Ishikawa (cell line): ENCODE measurements around the gene DYNLRB2.

ENCODE experiments used
- CEBPB ChIP-seq: IDR thresholded peaks from 2 replicates; pipeline ENCODE4 v1.6.1; 2012
- CREB1 ChIP-seq: IDR thresholded peaks from 2 replicates; pipeline ENCODE4 v1.6.1; 2012; ENCODE audit warnings: low read depth
- EGR1 ChIP-seq: IDR thresholded peaks from 2 replicates; pipeline ENCODE4 v1.6.1; 2012
- EP300 ChIP-seq: IDR thresholded peaks from 2 replicates; pipeline ENCODE4 v1.6.1; 2012; ENCODE audit warnings: borderline replicate concordance
- FOXM1 ChIP-seq: IDR thresholded peaks from 2 replicates; pipeline ENCODE4 v1.6.1; 2012; ENCODE audit warnings: low read depth, borderline replicate concordance
- MAX ChIP-seq: IDR thresholded peaks from 2 replicates; pipeline ENCODE4 v1.6.1; 2012
- NFIC ChIP-seq: IDR thresholded peaks from 2 replicates; pipeline ENCODE4 v1.6.1; 2012
- RAD21 ChIP-seq: IDR thresholded peaks from 2 replicates; pipeline ENCODE4 v1.6.1; 2012; ENCODE audit warnings: low read depth
- REST ChIP-seq: IDR thresholded peaks from 2 replicates; pipeline ENCODE4 v1.6.1; 2012; ENCODE audit warnings: low read depth, mild to moderate bottlenecking
- TAF1 ChIP-seq: IDR thresholded peaks from 2 replicates; pipeline ENCODE4 v1.6.1; 2012; ENCODE audit warnings: low read depth, mild to moderate bottlenecking
- TCF12 ChIP-seq: IDR thresholded peaks from 2 replicates; pipeline ENCODE4 v1.6.1; 2012; ENCODE audit warnings: low read depth
- TEAD4 ChIP-seq: IDR thresholded peaks from 2 replicates; pipeline ENCODE4 v1.6.1; 2012
- USF1 ChIP-seq: IDR thresholded peaks from 2 replicates; pipeline ENCODE4 v1.6.1; 2012
- YY1 ChIP-seq: IDR thresholded peaks from 2 replicates; pipeline ENCODE4 v1.6.1; 2012; ENCODE audit warnings: low read depth
- ZBTB7A ChIP-seq: IDR thresholded peaks from 2 replicates; pipeline ENCODE4 v1.6.1; 2012; ENCODE audit warnings: low read depth

DYNLRB2 gene

GRCh38 chr16:80586476-80586875 is 45.7 kb downstream of the DYNLRB2 start:
- TF ChIP-seq RAD21 = no peak
- no peak for TF ChIP-seq USF1
- TF ChIP-seq ZBTB7A = no peak
- no peak for TF ChIP-seq CEBPB
- no peak for TF ChIP-seq NFIC
- TF ChIP-seq MAX = no peak
- TF ChIP-seq YY1 = no peak
- TF ChIP-seq EGR1 = no peak
- TF ChIP-seq EP300 = no peak
- no peak for TF ChIP-seq FOXM1
- TF ChIP-seq REST = no peak
- no peak for TF ChIP-seq TEAD4
- TF ChIP-seq CREB1 = no peak
- TF ChIP-seq TCF12 = no peak
- TF ChIP-seq TAF1 = no peak

- TF ChIP-seq CEBPB = no peak
- TF ChIP-seq CREB1 = no peak
- no peak for TF ChIP-seq EGR1
- TF ChIP-seq NFIC = no peak
- TF ChIP-seq RAD21 = no peak
- no peak for TF ChIP-seq EP300
Observed at GRCh38 chr16:80587071-80587470, 46.3 kb downstream of the DYNLRB2 start.

- no peak for TF ChIP-seq TCF12
- no peak for TF ChIP-seq NFIC
- no peak for TF ChIP-seq RAD21
- no peak for TF ChIP-seq TEAD4
- TF ChIP-seq USF1 = no peak
- TF ChIP-seq FOXM1 = no peak
- no peak for TF ChIP-seq EGR1
- no peak for TF ChIP-seq EP300
- TF ChIP-seq REST = no peak
- no peak for TF ChIP-seq ZBTB7A
- no peak for TF ChIP-seq CEBPB
- no peak for TF ChIP-seq MAX
- TF ChIP-seq TAF1 = no peak
- no peak for TF ChIP-seq YY1
- no peak for TF ChIP-seq CREB1
Observed at GRCh38 chr16:80591071-80591915, 50.5 kb downstream of the DYNLRB2 start.

GRCh38 chr16:80592273-80592672 is 51.5 kb downstream of the DYNLRB2 start:
- TF ChIP-seq CREB1 (no peak), EP300 (no peak), RAD21 (no peak), USF1 (no peak), EGR1 (no peak), YY1 (no peak), REST (no peak), ZBTB7A (no peak), FOXM1 (no peak), TCF12 (no peak), TEAD4 (no peak), TAF1 (no peak), CEBPB (no peak), MAX (no peak), NFIC (no peak)
